Measurements from ENCODE around the gene KIRREL3.

The KIRREL3 gene

DNA sequence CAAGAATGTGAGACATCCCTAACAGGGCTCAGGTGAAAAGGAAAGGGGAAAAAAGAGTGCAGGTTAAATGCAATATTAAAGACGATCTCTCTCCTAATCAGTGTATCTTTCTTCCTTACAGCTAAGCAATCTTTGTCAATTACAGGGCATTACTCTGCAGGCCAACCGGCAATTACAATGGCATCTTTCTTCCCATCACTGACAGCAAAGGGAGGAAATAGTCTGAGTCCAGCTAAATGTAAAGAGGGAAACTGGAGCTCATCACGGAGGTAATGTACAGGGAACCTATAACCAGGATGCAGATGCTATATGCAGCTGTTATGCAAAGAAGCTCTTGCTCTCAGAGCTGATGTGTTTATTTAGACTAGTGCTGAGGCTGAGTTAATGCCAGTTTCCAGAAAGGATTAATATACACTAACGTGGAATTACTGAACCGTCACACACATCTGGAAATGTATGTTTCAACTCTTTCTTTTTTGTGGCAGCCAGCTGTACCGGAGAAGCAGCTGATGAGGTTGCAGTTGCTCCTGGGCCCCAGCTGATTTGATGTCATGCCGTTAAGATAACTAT lies 121.6 kb downstream of the KIRREL3 start:
- TF ChIP-seq POLR2AphosphoS5 (IDR thresholded peaks at IDR 0.05; ENCODE audit: low read depth), result no peak
- no peak for TF ChIP-seq GABPA (IDR thresholded peaks at IDR 0.05; ENCODE audit: low read depth)
- TF ChIP-seq, protein P1, sequence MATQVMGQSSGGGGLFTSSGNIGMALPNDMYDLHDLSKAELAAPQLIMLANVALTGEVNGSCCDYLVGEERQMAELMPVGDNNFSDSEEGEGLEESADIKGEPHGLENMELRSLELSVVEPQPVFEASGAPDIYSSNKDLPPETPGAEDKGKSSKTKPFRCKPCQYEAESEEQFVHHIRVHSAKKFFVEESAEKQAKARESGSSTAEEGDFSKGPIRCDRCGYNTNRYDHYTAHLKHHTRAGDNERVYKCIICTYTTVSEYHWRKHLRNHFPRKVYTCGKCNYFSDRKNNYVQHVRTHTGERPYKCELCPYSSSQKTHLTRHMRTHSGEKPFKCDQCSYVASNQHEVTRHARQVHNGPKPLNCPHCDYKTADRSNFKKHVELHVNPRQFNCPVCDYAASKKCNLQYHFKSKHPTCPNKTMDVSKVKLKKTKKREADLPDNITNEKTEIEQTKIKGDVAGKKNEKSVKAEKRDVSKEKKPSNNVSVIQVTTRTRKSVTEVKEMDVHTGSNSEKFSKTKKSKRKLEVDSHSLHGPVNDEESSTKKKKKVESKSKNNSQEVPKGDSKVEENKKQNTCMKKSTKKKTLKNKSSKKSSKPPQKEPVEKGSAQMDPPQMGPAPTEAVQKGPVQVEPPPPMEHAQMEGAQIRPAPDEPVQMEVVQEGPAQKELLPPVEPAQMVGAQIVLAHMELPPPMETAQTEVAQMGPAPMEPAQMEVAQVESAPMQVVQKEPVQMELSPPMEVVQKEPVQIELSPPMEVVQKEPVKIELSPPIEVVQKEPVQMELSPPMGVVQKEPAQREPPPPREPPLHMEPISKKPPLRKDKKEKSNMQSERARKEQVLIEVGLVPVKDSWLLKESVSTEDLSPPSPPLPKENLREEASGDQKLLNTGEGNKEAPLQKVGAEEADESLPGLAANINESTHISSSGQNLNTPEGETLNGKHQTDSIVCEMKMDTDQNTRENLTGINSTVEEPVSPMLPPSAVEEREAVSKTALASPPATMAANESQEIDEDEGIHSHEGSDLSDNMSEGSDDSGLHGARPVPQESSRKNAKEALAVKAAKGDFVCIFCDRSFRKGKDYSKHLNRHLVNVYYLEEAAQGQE (IDR thresholded peaks at IDR 0.05; ENCODE audit: insufficient replicate concordance, low read depth), result no peak
- TF ChIP-seq, protein P2, sequence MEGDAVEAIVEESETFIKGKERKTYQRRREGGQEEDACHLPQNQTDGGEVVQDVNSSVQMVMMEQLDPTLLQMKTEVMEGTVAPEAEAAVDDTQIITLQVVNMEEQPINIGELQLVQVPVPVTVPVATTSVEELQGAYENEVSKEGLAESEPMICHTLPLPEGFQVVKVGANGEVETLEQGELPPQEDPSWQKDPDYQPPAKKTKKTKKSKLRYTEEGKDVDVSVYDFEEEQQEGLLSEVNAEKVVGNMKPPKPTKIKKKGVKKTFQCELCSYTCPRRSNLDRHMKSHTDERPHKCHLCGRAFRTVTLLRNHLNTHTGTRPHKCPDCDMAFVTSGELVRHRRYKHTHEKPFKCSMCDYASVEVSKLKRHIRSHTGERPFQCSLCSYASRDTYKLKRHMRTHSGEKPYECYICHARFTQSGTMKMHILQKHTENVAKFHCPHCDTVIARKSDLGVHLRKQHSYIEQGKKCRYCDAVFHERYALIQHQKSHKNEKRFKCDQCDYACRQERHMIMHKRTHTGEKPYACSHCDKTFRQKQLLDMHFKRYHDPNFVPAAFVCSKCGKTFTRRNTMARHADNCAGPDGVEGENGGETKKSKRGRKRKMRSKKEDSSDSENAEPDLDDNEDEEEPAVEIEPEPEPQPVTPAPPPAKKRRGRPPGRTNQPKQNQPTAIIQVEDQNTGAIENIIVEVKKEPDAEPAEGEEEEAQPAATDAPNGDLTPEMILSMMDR (IDR thresholded peaks at IDR 0.05; ENCODE audit: insufficient read depth, low read length), result no peak
- TF ChIP-seq SPI1 (IDR thresholded peaks at IDR 0.05; ENCODE audit: borderline replicate concordance, low read depth), result no peak
- DNase-seq (ENCODE audit: low read depth in 1 of 2, low spot score in 1 of 2), result no peak
- H3K27ac ChIP-seq (replicated peaks), result no peak overlapping the region
- H3K27me3 ChIP-seq (ENCODE audit: insufficient read depth, poor library complexity, severe bottlenecking), result no peaks in the 10 kb centered on the region
- no peak overlapping the region for H3K4me3 ChIP-seq (replicated peaks; ENCODE audit: insufficient read depth, low read length)

DNA sequence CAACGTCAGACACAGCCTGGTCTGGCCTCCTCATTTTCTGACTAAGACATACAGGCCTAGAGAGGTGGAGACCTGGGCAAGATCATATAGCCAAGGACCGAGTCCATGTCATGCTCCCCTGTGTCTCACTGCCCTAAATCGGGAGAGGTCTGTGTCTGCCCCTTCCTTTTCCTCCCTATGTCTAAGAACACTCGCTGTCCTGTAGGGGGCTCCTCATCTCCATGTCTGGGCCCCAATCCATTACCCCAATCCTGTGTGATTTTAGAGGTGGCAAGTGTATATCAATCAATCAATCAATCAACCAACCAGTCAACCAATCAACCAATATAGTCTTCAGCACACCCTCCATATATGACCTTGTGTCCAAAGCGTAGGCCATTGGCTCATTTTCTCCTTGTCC lies 125.7 kb downstream of the KIRREL3 start:
- TF ChIP-seq, protein P1 (IDR thresholded peaks at IDR 0.05; ENCODE audit: insufficient replicate concordance, low read depth), result no peak
- no peak for TF ChIP-seq SPI1 (IDR thresholded peaks at IDR 0.05; ENCODE audit: borderline replicate concordance, low read depth)
- Histone ChIP-seq H3K27ac (replicated peaks) (no peak overlapping the region), H3K27me3 (ENCODE audit: insufficient read depth, poor library complexity, severe bottlenecking) (no peaks in the 10 kb centered on the region), H3K4me3 (replicated peaks; ENCODE audit: insufficient read depth, low read length) (no peak overlapping the region)
- DNase-seq (ENCODE audit: low read depth in 1 of 2, low spot score in 1 of 2), result no peak

DNA sequence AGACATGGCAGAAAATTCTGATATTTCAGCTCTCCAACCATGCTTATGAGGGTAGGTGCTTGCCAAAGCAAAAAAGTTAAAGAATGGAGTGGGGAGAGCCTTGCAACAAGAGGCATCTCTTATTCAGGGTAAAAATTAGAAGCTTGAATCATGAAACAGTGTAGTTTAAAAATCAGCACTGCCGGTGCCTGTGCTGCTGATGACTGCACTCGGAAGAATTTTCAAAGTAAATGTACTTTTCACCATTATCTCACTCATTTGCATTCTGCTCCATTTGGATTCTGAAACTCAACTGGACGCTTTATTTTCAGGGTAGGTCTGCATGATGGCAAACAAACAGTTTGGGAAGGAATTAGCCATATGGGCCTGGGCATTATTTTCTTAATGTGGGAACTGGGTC lies 126.3 kb downstream of the KIRREL3 start:
- TF ChIP-seq, protein P2 (IDR thresholded peaks at IDR 0.05; ENCODE audit: insufficient read depth, low read length), result no peak
- TF ChIP-seq GABPA (IDR thresholded peaks at IDR 0.05; ENCODE audit: low read depth), result no peak
- TF ChIP-seq SPI1 (IDR thresholded peaks at IDR 0.05; ENCODE audit: borderline replicate concordance, low read depth), result no peak
- TF ChIP-seq, protein P1 (IDR thresholded peaks at IDR 0.05; ENCODE audit: insufficient replicate concordance, low read depth), result no peak
- no peak for TF ChIP-seq POLR2AphosphoS5 (IDR thresholded peaks at IDR 0.05; ENCODE audit: low read depth)
- H3K27me3 ChIP-seq (ENCODE audit: insufficient read depth, poor library complexity, severe bottlenecking), result no peaks in the 10 kb centered on the region
- no peak for DNase-seq (ENCODE audit: low read depth in 1 of 2, low spot score in 1 of 2)
- H3K27ac ChIP-seq (replicated peaks), result no peak overlapping the region
- H3K4me3 ChIP-seq (replicated peaks; ENCODE audit: insufficient read depth, low read length), result no peak overlapping the region

All from HL-60 (cell line).